ENCODE results near the gene ZNF423. TPM values are rescaled to one million over a fixed set of nuclear protein-coding genes. Genes with fewer than 3 reads are reported as not detected.

Gene ZNF423
- total RNA-seq, 4 donors from 2014 or later = 1.4 to 20.6 (median 4.7) TPM

DNA sequence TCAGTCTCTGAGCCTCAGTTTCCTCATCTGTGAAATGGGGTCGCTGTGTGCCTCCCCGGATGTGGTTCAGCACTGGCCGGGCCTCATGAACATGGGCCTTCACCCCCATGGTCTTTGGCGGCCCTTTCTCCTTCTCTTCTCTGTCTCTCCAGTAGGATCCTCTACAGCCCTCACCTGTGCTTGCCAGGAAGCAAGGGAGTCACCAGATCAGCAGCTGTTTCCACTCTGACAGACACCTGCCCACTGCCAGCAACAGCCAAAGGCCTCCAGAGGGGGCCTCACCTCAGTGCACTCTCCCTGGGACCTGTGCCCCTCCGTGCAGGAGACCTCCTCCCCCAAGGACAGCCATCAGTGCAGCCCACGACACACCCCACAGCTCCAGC is 392.9 kb downstream of the ZNF423 start:
- H3K36me3 ChIP-seq = no peaks in the 10 kb centered on the region
- no peaks in the 10 kb centered on the region for H3K9me3 ChIP-seq
- peak overlapping the region in 1 of 4 donors; percentile 65 for H3K27ac ChIP-seq
- TF ChIP-seq CTCF (IDR thresholded peaks at IDR 0.05) (no peak), POLR2A (IDR thresholded peaks at IDR 0.05) (no peak)
- H3K4me3 ChIP-seq = no peak overlapping the region
- peak in 2 of 3 donors; percentile 40 to 51 for DNase-seq
- H3K4me1 ChIP-seq = peaks cover 0 to 10% (median 0%) of the 10 kb centered on the region in 4 donors
- H3K27me3 ChIP-seq = no peaks in the 10 kb centered on the region

GRCh38 chr16:49462362-49462988 is 393.4 kb downstream of the ZNF423 start:
- Histone ChIP-seq H3K27me3 (no peaks in the 10 kb centered on the region), H3K27ac (peak overlapping the region in 1 of 4 donors; percentile 65), H3K9me3 (no peaks in the 10 kb centered on the region), H3K4me1 (peaks cover 0 to 10% (median 0%) of the 10 kb centered on the region in 4 donors), H3K36me3 (no peaks in the 10 kb centered on the region), H3K4me3 (no peak overlapping the region)
- TF ChIP-seq CTCF (IDR thresholded peaks at IDR 0.05) = no peak
- TF ChIP-seq POLR2A (IDR thresholded peaks at IDR 0.05) = no peak
- DNase-seq = peak in 1 of 3 donors; percentile 39

- peak in 1 of 3 donors; percentile 36 for DNase-seq
- H3K27me3 ChIP-seq = no peaks in the 10 kb centered on the region
- H3K4me1 ChIP-seq = peaks cover 0 to 10% (median 0%) of the 10 kb centered on the region in 4 donors
- H3K9me3 ChIP-seq = no peaks in the 10 kb centered on the region
- no peak overlapping the region for H3K4me3 ChIP-seq
- no peaks in the 10 kb centered on the region for H3K36me3 ChIP-seq
- no peak for TF ChIP-seq CTCF (IDR thresholded peaks at IDR 0.05)
- no peak for TF ChIP-seq POLR2A (IDR thresholded peaks at IDR 0.05)
- H3K27ac ChIP-seq = no peak overlapping the region
These were observed 394.4 kb downstream of the ZNF423 start for GRCh38 chr16:49461517-49461951.

DNA sequence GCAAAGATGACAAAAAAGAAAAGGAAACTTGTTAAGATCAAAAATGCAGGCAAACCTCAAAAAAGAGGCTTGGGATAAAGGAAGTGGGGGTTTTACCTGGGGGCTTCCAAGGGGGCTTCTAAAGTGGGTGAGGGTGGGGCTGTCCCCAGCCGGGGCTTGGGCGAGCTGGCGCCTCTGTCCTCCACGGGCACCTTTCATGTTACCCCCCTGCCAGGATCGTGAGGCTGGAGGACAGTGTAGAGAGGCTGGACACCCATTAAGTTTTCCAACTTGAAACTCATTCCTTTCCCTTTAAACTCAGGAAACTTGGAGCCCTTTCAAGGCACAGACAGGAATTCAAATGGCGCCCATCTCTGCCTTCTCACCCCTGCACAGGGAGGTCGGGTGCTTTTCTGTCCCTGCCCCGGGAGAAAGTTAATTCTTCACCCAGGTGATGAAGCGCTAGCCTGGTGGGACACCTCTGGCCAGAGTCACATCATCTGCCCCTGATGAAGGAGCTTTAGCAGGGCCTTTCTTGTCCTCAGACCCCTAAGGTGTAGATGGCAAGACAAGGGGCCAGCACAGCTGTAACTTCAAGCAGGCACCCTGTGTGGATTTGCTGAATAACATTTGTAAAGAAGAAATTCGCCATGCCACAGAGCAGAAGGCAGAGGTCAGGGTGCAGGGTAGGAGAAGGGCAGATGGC is 395.0 kb downstream of the ZNF423 start:
- H3K9me3 ChIP-seq = no peaks in the 10 kb centered on the region
- no peak overlapping the region for H3K4me3 ChIP-seq
- no peaks in the 10 kb centered on the region for H3K27me3 ChIP-seq
- TF ChIP-seq CTCF (IDR thresholded peaks at IDR 0.05) (no peak), POLR2A (IDR thresholded peaks at IDR 0.05) (no peak)
- H3K4me1 ChIP-seq = peaks cover 0 to 10% (median 0%) of the 10 kb centered on the region in 4 donors
- no peak overlapping the region for H3K27ac ChIP-seq
- DNase-seq = peak in 1 of 3 donors; percentile 9
- no peaks in the 10 kb centered on the region for H3K36me3 ChIP-seq

DNA sequence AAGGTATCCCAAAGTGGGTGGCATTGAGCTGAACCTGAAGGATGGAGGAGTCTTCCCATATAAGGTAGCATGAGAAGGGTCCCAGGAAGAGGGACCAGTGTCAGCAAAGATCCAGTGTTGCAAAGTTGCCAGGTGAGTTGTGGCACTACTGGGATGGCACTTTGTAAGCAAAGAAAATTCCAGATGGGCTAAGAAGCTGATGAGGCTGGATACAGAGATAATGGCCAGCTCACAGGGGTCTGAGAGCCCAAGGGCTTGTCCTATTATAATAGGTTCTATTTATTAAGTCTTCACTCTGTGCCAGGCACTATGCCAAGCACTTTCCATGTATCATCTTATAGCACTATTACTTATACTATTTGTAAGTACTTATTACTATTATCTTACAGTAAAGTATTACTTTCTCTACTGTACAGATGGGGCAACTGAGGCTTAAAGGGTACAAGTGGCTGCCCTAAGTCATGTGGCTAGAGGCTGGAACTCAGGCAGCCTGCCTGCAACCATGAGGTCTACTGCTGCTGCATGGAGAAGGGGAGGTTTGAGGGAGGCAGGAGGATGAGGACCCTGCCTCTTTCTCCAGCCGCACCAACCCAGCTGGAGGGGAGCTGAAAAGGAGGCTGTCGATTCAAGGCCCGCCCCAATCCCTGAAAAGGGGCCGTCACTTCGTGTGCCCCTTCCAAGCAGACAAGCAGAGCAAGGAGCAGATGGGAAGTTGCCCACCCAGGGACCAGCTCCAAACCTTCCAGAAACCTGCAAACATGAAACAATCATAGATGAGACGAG is 395.8 kb downstream of the ZNF423 start:
- no peak overlapping the region for H3K27ac ChIP-seq
- H3K4me1 ChIP-seq = peaks cover 0 to 10% (median 0%) of the 10 kb centered on the region in 4 donors
- DNase-seq = peak in 1 of 3 donors; percentile 15
- H3K36me3 ChIP-seq = no peaks in the 10 kb centered on the region
- TF ChIP-seq CTCF (IDR thresholded peaks at IDR 0.05) (no peak), POLR2A (IDR thresholded peaks at IDR 0.05) (no peak)
- no peaks in the 10 kb centered on the region for H3K9me3 ChIP-seq
- H3K27me3 ChIP-seq = no peaks in the 10 kb centered on the region
- no peak overlapping the region for H3K4me3 ChIP-seq

Data from Peyer's patch (tissue), 4 donors.